Adipose tissue (tissue), 3 donors: ENCODE measurements around the gene PPTC7. TPM values are rescaled to one million over a fixed set of nuclear protein-coding genes. Genes with fewer than 3 reads are reported as not detected.
"Not testable (repeated sequence)": the region's sequence is repeated elsewhere in the genome, so short reads cannot be mapped to it uniquely, and the experiment has no call there.

ENCODE experiments used
- H3K27ac ChIP-seq: one replicate; pipeline ENCODE4 v1.5.1; 2013; ENCODE audit warnings: low read depth, low read length
- WGBS, 3 donors: extraction: QIAGEN DNeasy Blood & Tissue Kit; methylation state at CpG; one replicate each; pipeline ENCODE4 v1.1.7; 2013; 5-methylcytosine and 5-hydroxymethylcytosine counted together
- polyA plus RNA-seq, 3 donors: library from polyadenylated mRNA; stranded (reverse); fragments of 200-250 nt; gene quantifications; one replicate each; pipeline ENCODE4 v1.2.3, GENCODE V29; 2013
- donor health status: healthy with polysubstance abuse.
- donor health status: Bipolar disorder and iron deficiency.
- donor health status: healthy.

The PPTC7 gene
- polyA plus RNA-seq, 3 donors, result 6.9 to 21.9 (median 11.7) TPM

- H3K27ac ChIP-seq, result peak overlapping the region; percentile 32
- 17 to 73% (median 21%) methylated on average over 3 of the region's 3 CpGs for WGBS, 3 donors
These were observed 7.7 kb upstream of the PPTC7 start for GRCh38 chr12:110590806-110591326.

GRCh38 chr12:110590059-110590458, 6.9 kb upstream of the PPTC7 start:
- 98 to 100% (median 100%) methylated on average over 1 of the region's 1 CpG for WGBS, 3 donors
- peak overlapping the region; percentile 32 for H3K27ac ChIP-seq

- H3K27ac ChIP-seq, result not testable (repeated sequence)
- 97 to 100% (median 100%) methylated on average over 2 of the region's 2 CpGs for WGBS, 3 donors
These were observed 4.0 kb upstream of the PPTC7 start for GRCh38 chr12:110587102-110587501.

GRCh38 chr12:110585231-110585799, 2.2 kb upstream of the PPTC7 start:
- H3K27ac ChIP-seq, result no peak overlapping the region
- WGBS, 3 donors, result 11 to 30% (median 14%) methylated on average over 7 of the region's 7 CpGs

- WGBS, 3 donors, result 0 to 1% (median 0%) methylated on average over 77 to 104 of the region's 104 CpGs
- H3K27ac ChIP-seq, result peak overlapping the region; percentile 30
These were observed 612 bp downstream of the PPTC7 start for GRCh38 chr12:110582276-110583136.

GRCh38 chr12:110581931-110582275, 1.2 kb downstream of the PPTC7 start:
- no peak overlapping the region for H3K27ac ChIP-seq
- WGBS, 3 donors, result 3 to 5% (median 3%) methylated on average over 8 of the region's 8 CpGs

- H3K27ac ChIP-seq, result no peak overlapping the region
- WGBS, 3 donors, result 94 to 97% (median 95%) methylated on average over 18 of the region's 18 CpGs
These were observed 3.4 kb downstream of the PPTC7 start for GRCh38 chr12:110579535-110580253.

- no peak overlapping the region for H3K27ac ChIP-seq
- 84 to 90% (median 85%) methylated on average over 13 of the region's 13 CpGs for WGBS, 3 donors
These were observed 4.2 kb downstream of the PPTC7 start for GRCh38 chr12:110578694-110579534.

GRCh38 chr12:110577864-110578693, 5.0 kb downstream of the PPTC7 start:
- WGBS, 3 donors, result 42 to 54% (median 45%) methylated on average over 8 of the region's 8 CpGs
- peak overlapping the region; percentile 87 for H3K27ac ChIP-seq

GRCh38 chr12:110576504-110576903, 6.6 kb downstream of the PPTC7 start:
- H3K27ac ChIP-seq, result no peak overlapping the region
- WGBS, 3 donors, result 95 to 98% (median 98%) methylated on average over 2 of the region's 2 CpGs

GRCh38 chr12:110575326-110575725, 7.8 kb downstream of the PPTC7 start:
- H3K27ac ChIP-seq, result no peak overlapping the region
- 16 to 46% (median 43%) methylated on average over 1 of the region's 1 CpG for WGBS, 3 donors

GRCh38 chr12:110574717-110575230, 8.3 kb downstream of the PPTC7 start:
- WGBS, 3 donors, result 80 to 89% (median 87%) methylated on average over 10 of the region's 10 CpGs
- H3K27ac ChIP-seq, result not testable (repeated sequence)

GRCh38 chr12:110574044-110574443, 9.1 kb downstream of the PPTC7 start:
- H3K27ac ChIP-seq, result no peak overlapping the region
- WGBS, 3 donors, result 64 to 69% (median 69%) methylated on average over 1 of the region's 1 CpG

- 96 to 98% (median 97%) methylated on average over 16 of the region's 16 CpGs for WGBS, 3 donors
- H3K27ac ChIP-seq, result not testable (repeated sequence)
These were observed 12.3 kb downstream of the PPTC7 start for GRCh38 chr12:110570798-110571197.

- not testable (repeated sequence) for H3K27ac ChIP-seq
- WGBS, 3 donors, result no CpG with 5 or more reads among the region's 2 CpGs
These were observed 13.3 kb downstream of the PPTC7 start for GRCh38 chr12:110569838-110570237.

GRCh38 chr12:110568752-110569151, 14.4 kb downstream of the PPTC7 start:
- 96 to 99% (median 97%) methylated on average over 6 of the region's 6 CpGs for WGBS, 3 donors
- H3K27ac ChIP-seq, result no peak overlapping the region

- no peak overlapping the region for H3K27ac ChIP-seq
These were observed 16.1 kb downstream of the PPTC7 start for GRCh38 chr12:110566993-110567392.

More at GRCh38 chr12:110566993-110567392, 16.1 kb downstream of the PPTC7 start:
- 95 to 99% (median 96%) methylated on average over 5 of the region's 5 CpGs for WGBS, 3 donors
